Thyroid gland (tissue), 4 donors: ENCODE results near the gene SLX9. TPM values are rescaled to one million over a fixed set of nuclear protein-coding genes. Genes with fewer than 3 reads are reported as not detected.

Experiments
- DNase-seq, 2 donors: peaks; one replicate each; pipeline ENCODE4 v3.0.0-alpha.2; 2019
- H3K27ac ChIP-seq, 3 donors: fragments of 200-600 bp; sonication (generic); 1 replicate in 2 of 3; 2 replicates in 1 of 3; pipeline ENCODE4 v1.5.1; 2016 to 2019; ENCODE audit warnings: mild to moderate bottlenecking in 1 of 3, moderate library complexity in 1 of 3
- H3K27me3 ChIP-seq: fragments of 200-600 bp; sonication (generic); one replicate; pipeline ENCODE4 v1.5.1; 2019
- H3K36me3 ChIP-seq, 2 donors: fragments of 200-600 bp; sonication (generic); one replicate each; pipeline ENCODE4 v1.5.1; 2016 to 2019
- H3K4me1 ChIP-seq, 2 donors: fragments of 200-600 bp; sonication (generic); one replicate each; pipeline ENCODE4 v1.5.1; 2017 to 2019
- H3K4me3 ChIP-seq, 3 donors: fragments of 200-600 bp; sonication (generic); replicated peaks in 1 of 3; 1 replicate in 2 of 3; 2 replicates in 1 of 3; pipeline ENCODE4 v1.5.1; 2016; ENCODE audit warnings: mild to moderate bottlenecking in 1 of 3
- H3K9me3 ChIP-seq: fragments of 200-600 bp; sonication (generic); one replicate; pipeline ENCODE4 v1.5.1; 2017
- POLR2A ChIP-seq, 2 donors: fragments of 450-650 bp; IDR thresholded peaks; one replicate each; pipeline ENCODE4 v1.6.1; 2017; ENCODE audit warnings: antibody characterized with exemption in 2 of 2, mild to moderate bottlenecking in 2 of 2, moderate library complexity in 1 of 2
- WGBS, 2 donors: methylation state at CpG; one replicate each; pipeline ENCODE4 v1.1.5; 2017; 5-methylcytosine and 5-hydroxymethylcytosine counted together
- intact Hi-C: fragments of 100-400 bp; cut with DNase I; formaldehyde crosslinking; loops from one replicate; pipeline ENCODE4 v1.15.1; 2023
- total RNA-seq, 4 donors: library from RNA; depleted of rRNA; stranded (reverse); fragments of >200 nt; gene quantifications; one replicate each; pipeline ENCODE4 v1.2.3, GENCODE V29; 2016
- TF ChIP-seq, protein P1 (sequence below), 6 experiments: fragments of 200-600 bp in 3 of 6; fragments of 450-650 bp in 3 of 6; sonication (generic) in 3 of 6; IDR thresholded peaks; one replicate each; pipeline ENCODE4 v1.5.1; 2016 to 2019; ENCODE audit warnings: antibody characterized with exemption in 6 of 6, mild to moderate bottlenecking in 2 of 6, inconsistent platforms in 1 of 6, moderate library complexity in 1 of 6

SLX9 gene
- total RNA-seq, 4 donors from 2014 or later: 4.8 to 19.1 (median 11.2) TPM

DNA sequence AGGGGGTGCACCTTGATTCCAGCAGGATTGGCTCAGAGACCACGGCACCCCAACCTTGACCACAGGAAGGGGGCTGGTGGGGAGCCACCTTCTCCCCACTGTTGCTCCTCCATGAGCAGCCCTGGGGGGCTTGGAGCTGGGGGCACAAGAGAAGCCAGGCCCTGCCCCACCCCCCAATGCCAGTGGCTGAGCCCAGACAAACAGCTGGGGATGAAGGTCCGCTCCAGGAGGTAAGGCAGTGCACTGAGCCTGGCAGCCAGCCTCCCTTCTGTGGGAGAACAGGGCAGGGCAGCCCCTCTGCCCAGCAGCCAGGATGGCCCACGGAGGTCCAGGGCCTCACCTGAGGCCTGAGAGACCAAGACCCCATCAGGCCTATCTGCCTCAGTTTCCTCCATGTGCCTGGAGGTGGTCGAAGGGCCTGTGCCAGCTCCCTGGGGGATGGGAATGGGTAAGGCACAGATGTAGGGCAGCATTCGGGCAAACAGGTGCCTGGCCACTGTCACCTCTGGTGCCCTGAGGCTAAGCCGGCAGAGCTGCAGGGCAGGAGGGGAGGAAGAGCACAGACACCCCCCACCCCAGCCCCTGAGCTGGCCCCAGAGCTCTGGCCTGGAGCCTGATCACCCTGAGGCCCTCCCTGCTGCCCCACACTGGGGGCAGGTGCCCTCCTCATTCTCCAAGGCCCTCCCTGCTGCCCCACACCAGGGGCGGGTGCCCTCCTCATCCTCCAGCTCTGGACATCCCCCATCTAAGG lies 26.2 kb upstream of the SLX9 start:
- Histone ChIP-seq H3K4me1 (peaks cover 8 to 25% of the 10 kb centered on the region in 2 donors), H3K27me3 (no peaks in the 10 kb centered on the region), H3K36me3 (no peaks in the 10 kb centered on the region), H3K9me3 (no peaks in the 10 kb centered on the region), H3K27ac (no peak overlapping the region), H3K4me3 (no peak overlapping the region)
- intact Hi-C loops: no loop called here
- no peak for TF ChIP-seq POLR2A (IDR thresholded peaks at IDR 0.05)
- TF ChIP-seq, protein P1, sequence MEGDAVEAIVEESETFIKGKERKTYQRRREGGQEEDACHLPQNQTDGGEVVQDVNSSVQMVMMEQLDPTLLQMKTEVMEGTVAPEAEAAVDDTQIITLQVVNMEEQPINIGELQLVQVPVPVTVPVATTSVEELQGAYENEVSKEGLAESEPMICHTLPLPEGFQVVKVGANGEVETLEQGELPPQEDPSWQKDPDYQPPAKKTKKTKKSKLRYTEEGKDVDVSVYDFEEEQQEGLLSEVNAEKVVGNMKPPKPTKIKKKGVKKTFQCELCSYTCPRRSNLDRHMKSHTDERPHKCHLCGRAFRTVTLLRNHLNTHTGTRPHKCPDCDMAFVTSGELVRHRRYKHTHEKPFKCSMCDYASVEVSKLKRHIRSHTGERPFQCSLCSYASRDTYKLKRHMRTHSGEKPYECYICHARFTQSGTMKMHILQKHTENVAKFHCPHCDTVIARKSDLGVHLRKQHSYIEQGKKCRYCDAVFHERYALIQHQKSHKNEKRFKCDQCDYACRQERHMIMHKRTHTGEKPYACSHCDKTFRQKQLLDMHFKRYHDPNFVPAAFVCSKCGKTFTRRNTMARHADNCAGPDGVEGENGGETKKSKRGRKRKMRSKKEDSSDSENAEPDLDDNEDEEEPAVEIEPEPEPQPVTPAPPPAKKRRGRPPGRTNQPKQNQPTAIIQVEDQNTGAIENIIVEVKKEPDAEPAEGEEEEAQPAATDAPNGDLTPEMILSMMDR (IDR thresholded peaks at IDR 0.05): no peak
- 90% methylated on average over 2 to 5 of the region's 7 CpGs for WGBS, 2 donors
- DNase-seq: no peak

DNA sequence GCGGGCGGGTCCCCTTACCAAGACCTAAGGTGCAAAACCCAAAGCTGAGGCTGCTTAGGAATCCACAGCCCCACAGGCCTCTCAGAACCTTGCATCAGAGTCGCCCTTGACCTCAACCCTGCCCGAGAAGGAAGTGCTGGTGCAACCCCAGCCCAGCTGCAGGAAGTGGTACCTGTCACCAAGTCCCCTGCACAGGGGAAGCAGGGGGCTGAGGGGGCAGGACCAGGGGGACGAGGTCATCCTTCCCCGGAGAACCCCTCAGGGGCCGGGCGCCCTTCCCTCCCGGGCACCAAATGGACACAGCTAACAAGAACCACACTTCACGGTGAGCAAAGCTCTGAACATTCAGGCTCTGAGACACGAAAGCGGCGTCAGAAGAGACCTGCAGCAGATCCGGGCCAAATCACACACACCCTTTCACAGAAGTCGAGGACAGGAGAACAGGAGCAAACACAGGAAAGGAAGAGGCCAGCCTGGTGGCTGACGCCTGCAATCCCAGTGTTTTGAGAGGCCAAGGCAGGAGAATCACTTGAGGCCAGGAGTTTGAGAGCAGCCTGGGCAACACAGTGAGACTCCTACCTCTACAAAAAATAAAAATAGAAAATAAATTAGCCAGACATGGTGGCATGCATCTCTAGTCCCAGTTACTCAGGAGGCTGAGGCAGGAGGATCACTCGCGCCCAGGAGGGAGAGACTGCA lies 25.5 kb upstream of the SLX9 start:
- 83 to 93% methylated on average over 13 to 18 of the region's 18 CpGs for WGBS, 2 donors
- no peak for DNase-seq
- intact Hi-C loops: no loop called here
- no peaks in the 10 kb centered on the region for H3K36me3 ChIP-seq
- H3K4me3 ChIP-seq: no peak overlapping the region
- peaks cover 8 to 25% of the 10 kb centered on the region in 2 donors for H3K4me1 ChIP-seq
- H3K9me3 ChIP-seq: no peaks in the 10 kb centered on the region
- H3K27me3 ChIP-seq: no peaks in the 10 kb centered on the region
- H3K27ac ChIP-seq: no peak overlapping the region
- TF ChIP-seq, protein P1 (IDR thresholded peaks at IDR 0.05): no peak
- TF ChIP-seq POLR2A (IDR thresholded peaks at IDR 0.05): no peak

DNA sequence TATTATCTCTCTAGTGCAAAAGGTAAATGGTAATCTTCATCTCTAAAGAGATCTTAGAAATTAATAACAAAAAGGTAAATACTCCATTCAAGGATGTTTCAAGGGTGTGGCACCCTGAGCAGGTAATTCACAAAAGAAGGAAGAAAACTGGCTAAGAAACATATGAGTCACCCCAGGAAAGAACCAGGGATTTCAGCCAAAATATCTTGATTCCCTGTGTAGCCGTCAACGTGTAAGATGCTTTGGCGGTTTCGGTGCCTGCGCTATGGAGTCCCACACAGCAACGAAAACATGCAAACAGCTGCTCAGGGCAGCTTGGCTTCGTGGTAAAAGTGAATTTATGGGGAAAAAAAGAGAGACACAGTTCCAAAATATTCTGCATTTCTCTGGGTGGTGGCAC lies 22.9 kb upstream of the SLX9 start:
- WGBS, 2 donors: 73 to 78% methylated on average over 7 of the region's 7 CpGs
- Histone ChIP-seq H3K36me3 (no peaks in the 10 kb centered on the region), H3K9me3 (no peaks in the 10 kb centered on the region), H3K4me1 (peaks cover 0 to 2% of the 10 kb centered on the region in 2 donors), H3K4me3 (no peak overlapping the region), H3K27ac (no peak overlapping the region), H3K27me3 (no peaks in the 10 kb centered on the region)
- intact Hi-C loops: no loop called here
- TF ChIP-seq POLR2A (IDR thresholded peaks at IDR 0.05): no peak
- TF ChIP-seq, protein P1 (IDR thresholded peaks at IDR 0.05): no peak
- DNase-seq: no peak

DNA sequence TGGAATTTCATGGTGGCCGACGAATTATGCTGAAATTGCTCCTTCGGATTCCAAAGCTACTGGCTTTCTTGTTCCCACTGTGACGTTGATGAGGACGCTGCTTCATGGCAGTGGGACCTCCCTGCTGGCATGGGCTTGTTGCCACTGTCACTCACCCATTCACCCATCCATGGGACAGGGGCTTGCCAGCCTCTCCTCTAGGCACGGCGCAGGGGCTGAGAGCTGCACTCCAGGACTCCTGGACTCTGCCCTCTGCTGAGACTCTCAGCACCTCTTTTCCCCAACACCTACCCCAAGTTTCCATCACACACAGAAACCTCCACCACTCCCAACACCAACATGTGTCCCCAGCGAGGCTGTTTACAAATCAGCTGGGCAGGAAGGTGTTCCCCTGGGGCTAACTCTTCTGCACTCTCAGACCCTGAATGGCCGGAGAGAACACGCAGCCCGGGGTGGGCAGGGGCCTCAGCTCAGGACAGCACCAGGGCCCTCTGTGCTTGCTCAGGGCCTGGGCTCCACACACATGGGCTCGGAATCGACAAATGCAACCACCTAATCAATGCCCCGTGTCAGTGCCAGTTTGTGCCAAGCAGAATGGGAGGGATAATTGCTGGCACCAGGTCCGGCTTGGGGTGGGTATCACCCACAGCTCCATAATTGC lies 22.3 kb upstream of the SLX9 start:
- no peaks in the 10 kb centered on the region for H3K4me1 ChIP-seq
- H3K4me3 ChIP-seq: no peak overlapping the region
- TF ChIP-seq, protein P1 (IDR thresholded peaks at IDR 0.05): no peak
- TF ChIP-seq POLR2A (IDR thresholded peaks at IDR 0.05): no peak
- H3K9me3 ChIP-seq: no peaks in the 10 kb centered on the region
- DNase-seq: no peak
- WGBS, 2 donors: 77 to 85% methylated on average over 9 to 13 of the region's 15 CpGs
- no peaks in the 10 kb centered on the region for H3K36me3 ChIP-seq
- H3K27ac ChIP-seq: no peak overlapping the region
- no peaks in the 10 kb centered on the region for H3K27me3 ChIP-seq
- intact Hi-C loops: no loop called here

DNA sequence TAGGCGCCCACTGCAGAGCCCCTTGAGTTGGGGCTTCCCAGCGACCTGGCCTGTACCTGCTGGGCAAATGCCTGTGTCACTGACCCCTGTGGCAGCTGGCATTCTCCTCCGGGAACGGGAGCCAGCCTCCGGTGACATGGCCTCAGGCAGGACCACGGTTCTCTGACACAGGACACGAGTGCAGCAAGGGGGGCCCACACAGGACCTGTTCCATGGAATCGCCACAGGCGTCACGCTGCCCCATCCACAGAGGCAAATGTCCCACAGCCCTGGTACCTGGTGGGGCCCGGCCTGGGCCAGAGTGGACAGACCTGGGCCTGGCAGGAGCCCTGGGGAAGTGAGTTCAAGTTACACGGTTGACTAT lies 21.7 kb upstream of the SLX9 start:
- intact Hi-C loops: no loop called here

More for the DNA sequence above, 21.7 kb upstream of the SLX9 start:
- WGBS, 2 donors: 90 to 91% methylated on average over 2 to 8 of the region's 12 CpGs
- Histone ChIP-seq H3K4me3 (no peak overlapping the region), H3K36me3 (no peaks in the 10 kb centered on the region), H3K9me3 (no peaks in the 10 kb centered on the region), H3K27me3 (no peaks in the 10 kb centered on the region), H3K4me1 (no peaks in the 10 kb centered on the region), H3K27ac (no peak overlapping the region)
- DNase-seq: no peak
- TF ChIP-seq POLR2A (IDR thresholded peaks at IDR 0.05): no peak
- TF ChIP-seq, protein P1 (IDR thresholded peaks at IDR 0.05): no peak
